Amygdala (tissue), 56 donors: ENCODE measurements around the gene SLC9A2.

Experiments used
- DNase-seq, 56 donors: peaks; one replicate each; lab custom pipeline; 2025; lab: John Stamatoyannopoulos, UW

SLC9A2 gene

GRCh38 chr2:102615620-102616436, 3.5 kb upstream of the SLC9A2 start:
- DNase-seq: peak in 22 of 56 donors; percentile 6 to 58 (median 24)

GRCh38 chr2:102618452-102619413, 620 bp upstream of the SLC9A2 start:
- DNase-seq: peak in 2 of 56 donors; percentile 7 to 19

GRCh38 chr2:102620332-102620731, 979 bp downstream of the SLC9A2 start:
- no peak for DNase-seq

GRCh38 chr2:102621630-102622029, 2.3 kb downstream of the SLC9A2 start:
- no peak for DNase-seq

- no peak for DNase-seq
These were observed 3.3 kb downstream of the SLC9A2 start for GRCh38 chr2:102622646-102623045.

GRCh38 chr2:102630458-102630857, 11.1 kb downstream of the SLC9A2 start:
- no peak for DNase-seq

- DNase-seq: no peak
These were observed 13.2 kb downstream of the SLC9A2 start for GRCh38 chr2:102632380-102633175.

- DNase-seq: no peak
These were observed 15.5 kb downstream of the SLC9A2 start for GRCh38 chr2:102634831-102635241.

- peak in 1 of 56 donors; percentile 10 for DNase-seq
These were observed 16.0 kb downstream of the SLC9A2 start for GRCh38 chr2:102635317-102635716.

- no peak for DNase-seq
These were observed 17.0 kb downstream of the SLC9A2 start for GRCh38 chr2:102636283-102636907.

GRCh38 chr2:102637358-102637757, 18.0 kb downstream of the SLC9A2 start:
- DNase-seq: no peak

GRCh38 chr2:102639429-102639828, 20.1 kb downstream of the SLC9A2 start:
- DNase-seq: no peak

- no peak for DNase-seq
These were observed 32.8 kb downstream of the SLC9A2 start for GRCh38 chr2:102652126-102652525.

- no peak for DNase-seq
These were observed 38.4 kb downstream of the SLC9A2 start for GRCh38 chr2:102657770-102658169.

- DNase-seq: no peak
These were observed 40.7 kb downstream of the SLC9A2 start for GRCh38 chr2:102660070-102660469.

- no peak for DNase-seq
These were observed 41.2 kb downstream of the SLC9A2 start for GRCh38 chr2:102660574-102660973.

GRCh38 chr2:102661846-102662245, 42.5 kb downstream of the SLC9A2 start:
- DNase-seq: no peak

GRCh38 chr2:102662833-102663232, 43.5 kb downstream of the SLC9A2 start:
- no peak for DNase-seq

GRCh38 chr2:102663381-102663780, 44.0 kb downstream of the SLC9A2 start:
- no peak for DNase-seq

GRCh38 chr2:102664471-102664909, 45.1 kb downstream of the SLC9A2 start:
- peak in 17 of 56 donors; percentile 1 to 51 (median 7) for DNase-seq
